Activated naive CD4-positive, alpha-beta T cell treated with Interleukin-2 at 50 U/mL for 16 hours (primary cell): ENCODE results near the gene WDR64.
A peak's percentile ranks its signal among the peaks of the same experiment; 100 is the strongest.

ENCODE experiments used
- DNase-seq: peaks from one replicate; pipeline ENCODE4 v3.0.0-alpha.2; 2020

The WDR64 gene

GRCh38 chr1:241652012-241652411, at the start of gene WDR64:
Gene WDR64 (plus strand): TSS chr1:241652281. CDS start chr1:241652485, 204 bp downstream.
- DNase-seq, result no peak

GRCh38 chr1:241603731-241604245, 48.3 kb upstream of the WDR64 start:
- no peak for DNase-seq

- no peak for DNase-seq
Measured at GRCh38 chr1:241605146-241605805, 46.8 kb upstream of the WDR64 start.

- DNase-seq, result no peak
Measured at GRCh38 chr1:241606544-241606943, 45.5 kb upstream of the WDR64 start.

- no peak for DNase-seq
Measured at GRCh38 chr1:241607497-241607896, 44.6 kb upstream of the WDR64 start.

GRCh38 chr1:241608379-241609033, 43.6 kb upstream of the WDR64 start:
- DNase-seq, result no peak

GRCh38 chr1:241610056-241610815, 41.8 kb upstream of the WDR64 start:
- DNase-seq, result no peak

- DNase-seq, result no peak
Measured at GRCh38 chr1:241611063-241611462, 41.0 kb upstream of the WDR64 start.

GRCh38 chr1:241611736-241612135, 40.3 kb upstream of the WDR64 start:
- DNase-seq, result no peak

- no peak for DNase-seq
Measured at GRCh38 chr1:241612533-241613477, 39.3 kb upstream of the WDR64 start.

- DNase-seq, result no peak
Measured at GRCh38 chr1:241614144-241614543, 37.9 kb upstream of the WDR64 start.

GRCh38 chr1:241614572-241614971, 37.5 kb upstream of the WDR64 start:
- no peak for DNase-seq

GRCh38 chr1:241615043-241615974, 36.8 kb upstream of the WDR64 start:
- no peak for DNase-seq

GRCh38 chr1:241617426-241617825, 34.7 kb upstream of the WDR64 start:
- DNase-seq, result no peak

- no peak for DNase-seq
Measured at GRCh38 chr1:241622669-241623068, 29.4 kb upstream of the WDR64 start.

- no peak for DNase-seq
Measured at GRCh38 chr1:241624935-241625334, 27.1 kb upstream of the WDR64 start.

GRCh38 chr1:241627453-241628259, 24.4 kb upstream of the WDR64 start:
- peak; percentile 14 for DNase-seq

- no peak for DNase-seq
Measured at GRCh38 chr1:241630005-241630404, 22.1 kb upstream of the WDR64 start.

- no peak for DNase-seq
Measured at GRCh38 chr1:241630476-241630875, 21.6 kb upstream of the WDR64 start.

GRCh38 chr1:241630899-241631298, 21.2 kb upstream of the WDR64 start:
- DNase-seq, result no peak

- DNase-seq, result no peak
Measured at GRCh38 chr1:241631674-241632073, 20.4 kb upstream of the WDR64 start.
